A673 (cell line): ENCODE results near the gene TXNDC5.

ENCODE experiments used
- CTCF ChIP-seq: fragments of 300-800, 200-600 bp; sonication (generic); conservative IDR thresholded peaks from 2 replicates; pipeline ENCODE4 v1.5.1; 2017; ENCODE audit warnings: low read depth, mild to moderate bottlenecking, antibody characterized with exemption, low read length, moderate library complexity, mixed read lengths
- EZH2 ChIP-seq: fragments of 200-600 bp; sonication (generic); IDR thresholded peaks from 2 replicates; pipeline ENCODE4 v1.6.1; 2017; ENCODE audit warnings: borderline replicate concordance, low read depth, mild to moderate bottlenecking, mixed read lengths, antibody characterized with exemption, low read length; ENCODE audit not compliant: poor library complexity, severe bottlenecking

DNA sequence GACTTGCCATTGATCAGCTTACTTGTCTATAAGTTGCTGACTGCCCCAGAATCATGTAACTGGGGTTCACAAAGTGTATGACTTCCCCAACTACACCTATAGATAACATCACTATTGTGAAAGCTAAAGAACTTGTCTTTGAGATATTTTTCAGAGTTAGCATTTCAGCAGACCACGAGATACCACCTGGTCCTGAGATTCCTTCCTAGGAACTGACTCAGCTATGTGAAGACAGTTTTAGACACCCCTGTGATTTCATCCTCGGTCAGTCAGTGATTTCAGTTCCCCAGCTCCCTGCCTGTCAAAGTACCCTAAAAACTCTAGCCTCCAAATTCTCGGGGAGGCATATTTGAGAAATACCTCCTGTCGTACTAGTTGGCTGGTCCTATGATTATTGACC, 62.4 kb downstream of the TXNDC5 start:
- TF ChIP-seq CTCF (no peak), EZH2 (no peak)
